ENCODE results near the gene ECEL1. TPM values are rescaled to one million over a fixed set of nuclear protein-coding genes. Genes with fewer than 3 reads are reported as not detected.

The ECEL1 gene
- polyA plus RNA-seq, 6 donors from 2014 or later: not detected

DNA sequence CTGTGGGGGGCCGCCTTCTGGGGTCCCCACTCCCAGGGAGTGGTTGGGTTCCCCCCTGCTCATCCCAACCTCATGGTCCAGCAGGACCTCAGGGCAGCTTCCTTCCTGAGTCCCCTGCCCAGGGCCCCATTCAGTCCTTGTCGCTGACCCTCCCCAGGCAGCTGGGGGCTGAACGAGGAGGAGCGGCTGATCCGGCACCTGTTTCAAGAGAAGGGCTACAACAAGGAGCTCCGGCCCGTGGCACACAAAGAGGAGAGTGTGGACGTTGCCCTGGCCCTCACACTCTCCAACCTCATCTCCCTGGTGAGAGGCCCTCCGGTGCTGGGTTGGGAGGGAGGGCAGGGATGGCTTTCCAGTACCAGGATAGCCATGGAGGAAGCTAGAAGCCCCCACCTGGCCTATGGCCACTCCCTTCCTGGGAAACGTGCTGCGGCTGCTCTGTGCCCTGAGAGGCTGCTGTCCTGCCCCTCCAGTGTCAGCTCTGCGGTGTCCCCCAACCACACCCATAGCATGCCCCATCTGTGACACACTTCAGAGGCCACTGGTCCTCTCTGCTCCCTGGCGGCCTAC is 38.8 kb upstream of the ECEL1 start:
- Mint-ChIP-seq H3K4me3 (no peak overlapping the region), H3K36me3 (no peaks in the 10 kb centered on the region), H3K27ac (no peak overlapping the region), H3K9me3 (no peaks in the 10 kb centered on the region), H3K27me3 (peaks cover 26 to 70% (median 54%) of the 10 kb centered on the region in 3 donors), H3K4me1 (peaks cover 16 to 22% (median 19%) of the 10 kb centered on the region in 3 donors)
- DNase-seq (no peak), ATAC-seq (ENCODE audit: low read depth in 2 of 2) (no peak)

GRCh38 chr2:232525791-232526371 is 38.2 kb upstream of the ECEL1 start, which contains the start of gene CHRND:
Gene CHRND, plus strand, starts transcription at chr2:232526160. Its CDS starts 56 bp downstream, at chr2:232526216.
- no peak within 1 kb of the TSS for H3K27ac Mint-ChIP-seq
- peak within 1 kb of the TSS in 1 of 8 donors; percentile 33 for H3K4me3 Mint-ChIP-seq
- peaks cover 26 to 76% (median 59%) of the 10 kb centered on the region in 3 donors for H3K27me3 Mint-ChIP-seq
- H3K9me3 Mint-ChIP-seq: no peaks in the 10 kb centered on the region
- H3K36me3 Mint-ChIP-seq: no peaks in the 10 kb centered on the region
- no peak for DNase-seq
- no peak for ATAC-seq (ENCODE audit: low read depth in 2 of 2)
- peaks cover 17 to 23% (median 22%) of the 10 kb centered on the region in 3 donors for H3K4me1 Mint-ChIP-seq

DNA sequence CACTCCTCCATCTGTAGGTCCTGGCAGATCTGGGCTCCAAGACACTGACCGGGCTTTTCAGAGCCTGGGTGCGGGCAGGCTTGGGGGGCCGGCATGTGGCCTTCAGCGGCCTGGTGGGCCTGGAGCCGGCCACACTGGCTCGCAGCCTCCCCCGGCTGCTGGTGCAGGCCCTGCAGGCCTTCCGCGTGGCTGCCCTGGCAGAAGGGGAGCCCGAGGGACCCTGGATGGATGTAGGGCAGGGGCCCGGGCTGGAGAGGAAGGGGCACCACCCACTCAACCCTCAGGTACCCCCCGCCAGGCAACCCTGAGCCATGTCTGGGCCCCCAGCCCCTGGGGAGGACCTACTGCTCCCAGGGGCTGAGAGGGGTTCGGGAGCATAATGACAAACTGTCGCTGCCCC is 37.6 kb upstream of the ECEL1 start:
- no peaks in the 10 kb centered on the region for H3K36me3 Mint-ChIP-seq
- no peaks in the 10 kb centered on the region for H3K9me3 Mint-ChIP-seq
- DNase-seq (no peak), ATAC-seq (ENCODE audit: low read depth in 2 of 2) (no peak)
- peak overlapping the region in 1 of 8 donors; percentile 33 for H3K4me3 Mint-ChIP-seq
- H3K27ac Mint-ChIP-seq: no peak overlapping the region
- H3K4me1 Mint-ChIP-seq: peaks cover 17 to 23% (median 22%) of the 10 kb centered on the region in 3 donors
- H3K27me3 Mint-ChIP-seq: peaks cover 26 to 76% (median 65%) of the 10 kb centered on the region in 3 donors

DNA sequence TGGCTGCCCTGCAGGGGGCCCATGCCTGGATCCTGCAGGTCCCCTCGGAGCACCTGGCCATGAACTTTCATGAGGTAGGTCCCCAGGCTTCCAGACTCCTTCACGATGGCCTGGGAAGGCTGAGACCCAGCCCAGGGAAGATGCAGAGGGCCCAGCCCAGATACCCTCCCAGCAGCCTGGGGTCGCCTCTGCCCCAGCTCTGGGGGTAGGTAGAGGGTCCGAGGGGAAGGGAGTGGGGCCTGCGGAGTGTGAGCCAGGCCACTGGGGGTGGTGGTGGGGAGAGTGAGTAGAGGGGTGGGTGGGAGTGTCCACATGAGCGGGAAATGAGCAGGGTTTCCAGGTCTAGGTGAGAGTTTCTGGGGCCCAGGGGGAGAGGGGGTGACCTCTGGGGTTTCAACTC is 37.1 kb upstream of the ECEL1 start:
- Mint-ChIP-seq H3K27ac (no peak overlapping the region), H3K4me1 (peaks cover 17 to 23% (median 22%) of the 10 kb centered on the region in 3 donors), H3K36me3 (no peaks in the 10 kb centered on the region), H3K9me3 (no peaks in the 10 kb centered on the region), H3K27me3 (peaks cover 26 to 75% (median 66%) of the 10 kb centered on the region in 3 donors), H3K4me3 (peak overlapping the region in 2 of 8 donors; percentile 52 to 65)
- DNase-seq (no peak), ATAC-seq (ENCODE audit: low read depth in 2 of 2) (no peak)

DNA sequence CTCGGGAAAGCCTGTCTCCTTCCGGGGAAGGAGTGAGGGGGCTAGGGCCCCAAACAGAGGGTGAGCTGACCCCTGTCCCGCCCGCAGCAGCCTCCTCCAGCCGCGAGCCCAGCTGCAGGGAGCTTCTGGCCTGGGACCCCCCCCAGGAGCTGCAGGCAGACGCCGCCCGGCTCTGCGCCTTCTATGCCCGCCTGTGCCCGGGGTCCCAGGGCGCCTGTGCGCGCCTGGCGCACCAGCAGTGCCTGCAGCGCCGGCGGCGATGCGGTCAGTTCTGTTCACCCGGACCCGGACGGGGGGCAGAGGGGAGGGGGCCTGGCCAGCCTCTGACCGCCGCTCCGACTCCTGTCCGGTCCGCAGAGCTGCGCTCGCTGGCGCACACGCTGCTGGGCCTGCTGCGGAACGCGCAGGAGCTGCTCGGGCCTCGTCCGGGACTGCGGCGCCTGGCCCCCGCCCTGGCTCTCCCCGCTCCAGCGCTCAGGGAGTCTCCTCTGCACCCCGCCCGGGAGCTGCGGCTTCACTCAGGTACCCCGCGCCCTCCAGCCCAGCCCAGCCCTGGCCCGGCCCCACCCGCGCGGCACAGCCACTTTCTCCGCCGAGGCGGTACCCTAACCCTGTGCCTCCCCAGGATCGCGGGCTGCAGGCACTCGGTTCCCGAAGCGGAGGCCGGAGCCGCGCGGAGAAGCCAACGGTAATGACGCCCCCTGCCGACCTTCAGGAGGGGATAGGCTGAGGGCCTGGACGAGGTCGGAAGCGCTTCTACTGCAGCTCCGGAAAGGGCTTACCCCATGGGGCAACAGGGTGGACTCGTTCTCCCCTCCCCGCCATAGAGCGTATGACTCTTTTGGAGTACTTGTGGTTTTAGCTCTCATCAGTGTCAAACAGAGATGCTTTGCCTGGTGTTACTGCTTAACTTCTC is 36.3 kb upstream of the ECEL1 start:
- Mint-ChIP-seq H3K4me1 (peaks cover 17 to 22% (median 21%) of the 10 kb centered on the region in 3 donors), H3K27me3 (peaks cover 28 to 74% (median 68%) of the 10 kb centered on the region in 3 donors), H3K4me3 (peak overlapping the region in 7 of 8 donors; percentile 22 to 83 (median 65)), H3K36me3 (no peaks in the 10 kb centered on the region), H3K9me3 (no peaks in the 10 kb centered on the region), H3K27ac (no peak overlapping the region)
- ATAC-seq (ENCODE audit: low read depth in 2 of 2) (peak; percentile 30 to 34), DNase-seq (no peak)

- no peak overlapping the region for H3K27ac Mint-ChIP-seq
- H3K4me3 Mint-ChIP-seq: peak overlapping the region in 7 of 8 donors; percentile 36 to 83 (median 54)
- H3K27me3 Mint-ChIP-seq: peaks cover 29 to 74% (median 68%) of the 10 kb centered on the region in 3 donors
- no peak for ATAC-seq (ENCODE audit: low read depth in 2 of 2)
- H3K9me3 Mint-ChIP-seq: no peaks in the 10 kb centered on the region
- DNase-seq: no peak
- peaks cover 13 to 22% (median 18%) of the 10 kb centered on the region in 3 donors for H3K4me1 Mint-ChIP-seq
- no peaks in the 10 kb centered on the region for H3K36me3 Mint-ChIP-seq
Measured at GRCh38 chr2:232523402-232523681, 35.7 kb upstream of the ECEL1 start.

- Mint-ChIP-seq H3K27me3 (peaks cover 28 to 73% (median 67%) of the 10 kb centered on the region in 3 donors), H3K27ac (peak overlapping the region in 1 of 6 donors; percentile 56), H3K36me3 (no peaks in the 10 kb centered on the region), H3K9me3 (no peaks in the 10 kb centered on the region), H3K4me1 (peaks cover 11 to 22% (median 18%) of the 10 kb centered on the region in 3 donors), H3K4me3 (peak overlapping the region in 7 of 8 donors; percentile 36 to 84 (median 68))
- no peak for DNase-seq
- peak; percentile 19 to 20 for ATAC-seq (ENCODE audit: low read depth in 2 of 2)
Measured at GRCh38 chr2:232522623-232523401, 35.2 kb upstream of the ECEL1 start.

DNA sequence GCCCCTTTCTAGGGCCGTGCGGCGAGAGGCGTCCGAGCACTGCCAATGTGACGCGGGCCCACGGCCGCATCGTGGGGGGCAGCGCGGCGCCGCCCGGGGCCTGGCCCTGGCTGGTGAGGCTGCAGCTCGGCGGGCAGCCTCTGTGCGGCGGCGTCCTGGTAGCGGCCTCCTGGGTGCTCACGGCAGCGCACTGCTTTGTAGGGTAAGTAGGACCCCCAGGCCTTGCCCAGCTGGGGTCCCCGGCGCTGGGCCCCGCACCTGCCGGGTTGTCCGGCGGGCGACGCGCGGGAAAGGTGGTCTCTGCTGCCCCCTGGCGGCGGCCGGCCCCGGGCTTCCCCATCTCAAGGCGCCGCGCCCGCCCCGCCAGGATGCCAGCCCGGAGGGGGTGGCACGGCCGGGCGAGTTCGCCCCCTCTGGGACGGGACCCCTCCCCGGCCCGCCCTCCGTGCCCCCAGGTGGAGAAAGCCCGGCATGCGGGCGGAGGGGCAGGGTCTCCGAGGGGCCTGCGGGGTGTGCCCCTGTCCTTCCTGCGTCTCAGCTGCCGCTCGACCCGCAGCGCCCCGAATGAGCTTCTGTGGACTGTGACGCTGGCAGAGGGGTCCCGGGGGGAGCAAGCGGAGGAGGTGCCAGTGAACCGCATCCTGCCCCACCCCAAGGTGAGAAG is 34.5 kb upstream of the ECEL1 start:
- peaks cover 26 to 71% (median 64%) of the 10 kb centered on the region in 3 donors for H3K27me3 Mint-ChIP-seq
- H3K27ac Mint-ChIP-seq: no peak overlapping the region
- ATAC-seq (ENCODE audit: low read depth in 2 of 2) (peak; percentile 73 to 75), DNase-seq (peak; percentile 66)
- peak overlapping the region in 4 of 8 donors; percentile 57 to 83 (median 69) for H3K4me3 Mint-ChIP-seq
- H3K4me1 Mint-ChIP-seq: peaks cover 11 to 22% (median 20%) of the 10 kb centered on the region in 3 donors
- no peaks in the 10 kb centered on the region for H3K36me3 Mint-ChIP-seq
- H3K9me3 Mint-ChIP-seq: no peaks in the 10 kb centered on the region

DNA sequence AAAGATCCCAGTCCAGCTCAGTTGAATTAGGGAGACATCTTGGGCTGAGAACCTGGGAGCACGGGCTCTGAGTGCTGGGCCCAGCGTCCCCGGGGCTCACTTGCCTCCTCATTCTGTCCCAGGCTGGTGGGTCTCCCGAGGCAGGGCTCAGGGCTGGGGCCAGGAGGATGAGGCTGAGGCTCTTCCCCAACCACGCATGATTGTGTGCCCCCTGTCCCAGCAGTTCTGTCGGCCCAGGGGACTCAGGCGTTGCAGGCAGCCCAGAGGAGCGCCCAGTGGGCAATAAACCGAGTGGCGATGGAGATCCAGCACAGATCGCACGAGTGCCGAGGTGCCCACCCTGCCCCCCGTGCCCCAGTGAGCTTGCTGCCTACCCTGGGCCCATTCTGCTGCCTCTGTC is 33.5 kb upstream of the ECEL1 start:
- peak overlapping the region in 5 of 8 donors; percentile 43 to 89 (median 79) for H3K4me3 Mint-ChIP-seq
- H3K4me1 Mint-ChIP-seq: peaks cover 11 to 22% (median 21%) of the 10 kb centered on the region in 3 donors
- H3K9me3 Mint-ChIP-seq: no peaks in the 10 kb centered on the region
- no peak overlapping the region for H3K27ac Mint-ChIP-seq
- DNase-seq: no peak
- ATAC-seq (ENCODE audit: low read depth in 2 of 2): no peak
- H3K36me3 Mint-ChIP-seq: no peaks in the 10 kb centered on the region
- peaks cover 22 to 67% (median 62%) of the 10 kb centered on the region in 3 donors for H3K27me3 Mint-ChIP-seq

GRCh38 chr2:232520489-232520888 is 32.9 kb upstream of the ECEL1 start:
- no peaks in the 10 kb centered on the region for H3K36me3 Mint-ChIP-seq
- ATAC-seq (ENCODE audit: low read depth in 2 of 2) (no peak), DNase-seq (no peak)
- no peaks in the 10 kb centered on the region for H3K9me3 Mint-ChIP-seq
- peaks cover 11 to 22% (median 21%) of the 10 kb centered on the region in 3 donors for H3K4me1 Mint-ChIP-seq
- no peak overlapping the region for H3K27ac Mint-ChIP-seq
- peaks cover 26 to 65% (median 62%) of the 10 kb centered on the region in 3 donors for H3K27me3 Mint-ChIP-seq
- peak overlapping the region in 3 of 8 donors; percentile 41 to 81 (median 41) for H3K4me3 Mint-ChIP-seq

- Mint-ChIP-seq H3K27ac (no peak within 1 kb of the TSS), H3K9me3 (no peaks in the 10 kb centered on the region), H3K27me3 (peaks cover 27 to 68% (median 63%) of the 10 kb centered on the region in 3 donors), H3K4me1 (peaks cover 11 to 22% (median 21%) of the 10 kb centered on the region in 3 donors), H3K36me3 (no peaks in the 10 kb centered on the region), H3K4me3 (peak within 1 kb of the TSS in 3 of 8 donors; percentile 41 to 89 (median 81))
- no peak for DNase-seq
- no peak for ATAC-seq (ENCODE audit: low read depth in 2 of 2)
Measured at GRCh38 chr2:232519581-232520438, 32.2 kb upstream of the ECEL1 start, which contains the start of gene PRSS56. Gene PRSS56, plus strand, starts transcription at chr2:232520388. Its CDS starts 211 bp downstream, at chr2:232520599.
